HG02642 (cell line): ENCODE measurements around the gene CCT4.
A peak's percentile ranks its signal among the peaks of the same experiment; 100 is the strongest.
"Not testable (repeated sequence)": the region's sequence is repeated elsewhere in the genome, so short reads cannot be mapped to it uniquely, and the experiment has no call there.

ENCODE experiments used
- ATAC-seq: cut with Tn5 transposase; IDR thresholded peaks from one replicate; pipeline ENCODE4 v1.9.1; 2021; ENCODE audit warnings: mild to moderate bottlenecking; ENCODE audit not compliant: unreplicated experiment, poor library complexity

CCT4 gene, protein sequence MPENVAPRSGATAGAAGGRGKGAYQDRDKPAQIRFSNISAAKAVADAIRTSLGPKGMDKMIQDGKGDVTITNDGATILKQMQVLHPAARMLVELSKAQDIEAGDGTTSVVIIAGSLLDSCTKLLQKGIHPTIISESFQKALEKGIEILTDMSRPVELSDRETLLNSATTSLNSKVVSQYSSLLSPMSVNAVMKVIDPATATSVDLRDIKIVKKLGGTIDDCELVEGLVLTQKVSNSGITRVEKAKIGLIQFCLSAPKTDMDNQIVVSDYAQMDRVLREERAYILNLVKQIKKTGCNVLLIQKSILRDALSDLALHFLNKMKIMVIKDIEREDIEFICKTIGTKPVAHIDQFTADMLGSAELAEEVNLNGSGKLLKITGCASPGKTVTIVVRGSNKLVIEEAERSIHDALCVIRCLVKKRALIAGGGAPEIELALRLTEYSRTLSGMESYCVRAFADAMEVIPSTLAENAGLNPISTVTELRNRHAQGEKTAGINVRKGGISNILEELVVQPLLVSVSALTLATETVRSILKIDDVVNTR

DNA sequence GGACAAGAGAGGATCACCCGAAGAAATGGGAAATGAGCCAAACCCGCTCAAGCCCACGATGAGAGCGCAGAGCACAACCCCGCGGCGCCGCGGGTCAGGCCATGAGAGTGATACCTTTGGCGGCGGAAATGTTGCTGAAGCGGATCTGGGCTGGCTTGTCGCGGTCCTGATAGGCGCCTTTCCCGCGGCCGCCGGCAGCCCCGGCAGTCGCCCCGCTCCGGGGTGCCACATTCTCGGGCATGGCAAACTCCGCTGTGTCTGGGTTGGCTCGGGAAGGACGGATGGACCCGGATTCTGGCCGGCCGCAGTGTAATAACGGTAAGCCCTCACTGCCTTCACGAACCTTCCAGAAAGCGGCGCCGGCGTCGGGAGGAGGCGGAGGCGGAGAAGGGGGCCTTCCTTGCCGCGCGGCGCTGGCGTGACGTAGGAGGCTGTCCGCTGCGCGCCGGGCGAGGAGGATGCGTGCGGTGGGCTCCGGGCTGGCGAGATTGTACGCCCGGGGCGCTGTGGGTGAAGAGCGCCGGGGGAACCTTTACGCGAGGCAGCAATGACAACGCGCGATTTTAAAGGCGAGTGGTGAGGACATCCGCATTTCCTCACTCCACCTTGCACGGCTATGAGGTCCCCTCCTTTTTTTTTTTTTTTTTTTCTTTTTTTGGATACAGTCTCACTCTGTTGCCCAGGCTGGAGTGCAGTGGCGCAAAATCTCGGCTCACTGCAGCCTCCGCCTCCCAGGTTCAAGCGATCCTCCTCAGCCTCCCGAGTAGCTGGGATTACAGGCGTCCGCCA lies at the start of gene CCT4:
TSS of gene CCT4 (minus strand) at position 390 of the 789 bp plus-strand sequence. CDS start at position 241, 149 bp downstream.
- peak; percentile 87 for ATAC-seq

DNA sequence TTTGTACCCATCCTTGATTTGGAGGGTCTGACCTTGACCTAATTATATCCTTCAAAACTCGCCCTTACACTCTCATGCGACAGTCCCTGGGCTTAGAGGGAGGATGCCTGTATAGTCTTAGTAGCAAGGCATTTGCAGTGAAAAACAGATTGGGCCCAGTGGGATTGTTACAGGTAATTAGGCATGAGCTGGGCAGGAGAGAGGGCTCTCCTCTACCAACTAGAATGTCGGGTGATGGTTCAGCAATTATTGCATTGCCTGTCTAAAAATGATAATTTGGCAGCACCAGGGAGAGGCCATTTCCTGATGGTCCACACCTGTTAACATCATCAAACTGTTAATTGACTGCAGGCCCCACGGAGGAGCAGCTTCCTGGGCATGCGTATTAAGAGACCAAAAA lies 49.4 kb upstream of the CCT4 start:
- no peak for ATAC-seq

DNA sequence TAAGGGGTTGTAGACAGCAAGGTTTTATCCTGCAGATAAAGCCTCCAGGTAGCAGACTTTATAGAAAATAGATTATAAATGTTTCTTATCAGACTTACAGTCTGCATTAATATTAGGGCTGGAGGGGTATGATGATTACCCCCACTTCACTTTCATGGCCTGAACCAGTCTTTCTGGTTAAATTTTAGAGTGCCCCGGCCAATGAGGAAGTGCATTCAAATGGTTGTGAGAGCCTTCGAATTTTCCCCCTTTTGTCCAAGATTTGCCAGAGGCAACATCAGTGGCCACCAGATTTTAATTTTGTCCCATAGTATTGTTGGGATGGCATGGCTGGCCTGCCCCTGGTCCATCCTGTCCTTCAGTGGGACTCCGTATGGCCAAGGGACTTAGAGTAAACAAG lies 48.6 kb upstream of the CCT4 start:
- ATAC-seq = no peak

DNA sequence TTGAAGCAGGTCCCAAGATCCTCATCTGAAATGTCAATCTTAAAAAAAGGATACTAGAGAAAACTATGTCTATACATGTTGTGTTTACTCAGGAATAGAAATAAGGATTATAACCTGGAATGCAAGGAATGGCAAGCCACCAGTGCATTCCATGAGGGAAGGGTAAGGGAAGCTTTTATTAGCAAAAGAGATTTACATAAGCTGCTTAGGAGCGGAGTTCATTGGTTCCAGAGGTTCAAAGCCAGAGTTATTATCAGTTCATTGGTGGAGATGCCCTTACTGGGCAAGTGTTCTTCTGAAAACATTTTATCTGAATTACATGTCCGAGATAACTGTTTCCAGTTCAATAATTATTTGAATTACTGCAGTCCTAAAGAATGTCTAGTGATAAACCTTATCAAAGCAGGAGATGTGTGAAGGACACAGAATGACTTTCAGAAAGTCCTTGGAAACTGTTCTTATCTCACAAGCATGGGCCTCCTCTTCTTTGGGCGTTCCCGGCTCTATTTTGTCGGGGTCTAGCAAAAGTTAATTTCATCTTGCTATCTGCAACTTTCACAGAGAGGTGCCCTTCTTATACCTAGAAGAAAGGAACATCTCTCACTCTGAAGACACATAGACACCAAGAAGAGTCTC lies 40.5 kb upstream of the CCT4 start:
- ATAC-seq = no peak

DNA sequence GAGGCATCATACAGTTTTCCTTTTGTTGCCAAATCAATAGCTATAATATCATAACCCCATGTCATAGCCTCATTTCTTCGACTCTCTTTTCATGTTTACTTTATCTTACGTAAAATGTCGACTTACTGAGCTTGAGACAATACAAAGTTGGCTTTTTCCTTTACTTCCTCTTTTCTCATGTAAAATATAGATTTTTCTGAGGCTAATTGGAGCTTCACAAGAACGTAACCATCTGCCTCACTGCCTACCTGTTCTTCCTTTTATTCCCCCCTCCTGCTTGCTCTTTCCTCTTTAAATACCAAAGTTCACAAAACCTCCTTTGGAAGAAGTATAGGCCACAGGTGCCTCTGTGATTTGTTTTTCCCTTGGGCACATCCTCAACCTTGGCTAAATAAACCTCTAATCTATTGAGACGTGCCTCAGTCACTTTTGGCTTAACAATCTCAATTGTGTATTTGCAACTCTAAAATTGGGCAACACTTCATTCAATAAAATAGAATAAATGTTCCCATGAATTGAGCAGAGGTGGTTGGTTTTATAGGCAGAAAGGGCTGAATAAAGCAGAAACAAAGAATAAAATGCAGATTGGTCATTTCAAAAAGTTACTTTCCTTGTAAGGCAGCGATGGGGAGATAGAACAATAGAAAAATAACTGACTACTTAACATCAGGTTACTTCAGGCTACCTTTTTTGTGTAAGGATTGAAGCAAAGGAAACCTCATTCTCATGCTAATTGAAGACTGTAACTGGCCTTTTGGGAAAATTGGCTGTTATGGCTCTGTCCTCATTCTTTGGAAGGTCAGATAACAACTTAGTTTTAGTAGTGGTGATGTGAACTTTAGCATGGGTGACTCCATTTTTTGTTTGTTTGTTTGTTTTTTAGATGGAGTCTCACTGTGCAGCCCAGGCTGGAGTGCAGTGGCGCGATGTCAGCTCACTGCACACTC lies 38.3 kb upstream of the CCT4 start:
- no peak for ATAC-seq

DNA sequence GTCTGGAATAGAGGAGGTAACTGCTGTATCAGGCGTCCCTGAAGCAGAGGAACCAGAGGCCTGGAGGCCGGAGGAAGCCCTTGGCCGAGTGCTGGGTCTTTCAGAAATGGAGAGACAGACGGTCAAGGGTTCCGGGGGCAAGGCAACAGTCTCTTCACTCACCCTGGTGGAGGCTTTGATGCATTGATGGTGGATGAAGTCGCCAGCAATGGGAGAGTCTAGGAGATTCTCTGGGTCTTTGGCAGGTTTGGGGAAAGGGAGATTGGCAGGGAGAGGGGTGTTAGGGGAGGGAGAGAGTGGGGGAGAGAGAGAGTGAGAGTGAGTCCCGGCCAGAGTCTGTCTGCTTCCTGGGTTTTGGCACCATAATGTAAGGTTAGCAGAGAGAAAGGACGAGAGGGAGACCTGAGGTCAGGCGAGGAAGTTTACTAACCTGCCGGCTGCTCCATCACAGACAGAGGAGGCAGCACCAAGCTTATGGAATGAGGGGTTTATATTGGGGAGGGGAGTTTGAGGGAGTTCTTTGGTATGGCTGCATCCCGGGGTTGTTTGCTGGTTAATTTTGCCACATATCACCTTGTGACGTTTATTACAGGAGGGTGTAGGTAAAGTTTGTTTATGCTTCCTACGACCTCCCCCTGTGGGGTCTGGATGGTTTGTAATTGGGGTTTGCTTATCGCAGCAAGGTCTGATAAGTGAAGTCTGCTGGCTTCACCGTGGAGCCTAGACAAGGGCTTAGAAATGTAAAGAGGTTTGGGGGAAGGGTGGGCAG lies 36.6 kb upstream of the CCT4 start:
- ATAC-seq = no peak

DNA sequence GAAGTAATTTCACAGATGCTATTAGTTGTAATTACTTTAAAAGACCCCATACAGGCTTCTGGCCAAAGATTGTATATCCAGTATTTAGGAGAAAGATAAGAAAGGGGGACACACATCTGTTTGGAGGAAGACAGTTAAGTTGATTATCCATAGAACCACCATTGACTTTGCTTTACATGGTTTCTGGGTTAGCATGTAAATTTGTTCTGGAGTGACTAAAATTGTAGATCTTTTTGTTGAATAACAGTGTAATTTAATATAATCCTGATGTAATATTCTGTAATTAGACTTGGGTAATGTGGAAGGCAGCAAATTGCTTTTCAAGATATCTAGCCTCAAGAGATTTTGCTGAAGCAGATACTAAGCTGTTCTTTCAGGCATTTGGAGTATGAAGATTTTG lies 34.3 kb upstream of the CCT4 start:
- ATAC-seq = no peak

DNA sequence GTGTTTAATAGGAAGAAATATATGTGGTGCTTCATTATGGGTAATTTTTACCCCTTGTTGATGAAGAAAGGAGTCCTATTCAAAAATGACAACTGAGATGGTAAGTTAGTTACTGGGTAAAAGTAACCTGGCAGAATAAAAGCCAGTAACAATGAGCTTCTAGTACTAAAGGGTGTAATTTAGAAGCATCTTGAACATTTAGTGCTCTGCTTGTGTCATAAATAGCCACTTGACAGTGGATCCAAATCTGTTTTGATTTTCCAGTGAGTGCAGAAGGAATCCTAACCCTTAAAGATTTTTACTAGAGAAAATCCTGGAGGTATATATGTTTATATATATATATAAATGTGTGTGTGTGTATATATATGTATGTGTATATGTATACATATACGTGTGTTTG lies 32.1 kb upstream of the CCT4 start:
- no peak for ATAC-seq

DNA sequence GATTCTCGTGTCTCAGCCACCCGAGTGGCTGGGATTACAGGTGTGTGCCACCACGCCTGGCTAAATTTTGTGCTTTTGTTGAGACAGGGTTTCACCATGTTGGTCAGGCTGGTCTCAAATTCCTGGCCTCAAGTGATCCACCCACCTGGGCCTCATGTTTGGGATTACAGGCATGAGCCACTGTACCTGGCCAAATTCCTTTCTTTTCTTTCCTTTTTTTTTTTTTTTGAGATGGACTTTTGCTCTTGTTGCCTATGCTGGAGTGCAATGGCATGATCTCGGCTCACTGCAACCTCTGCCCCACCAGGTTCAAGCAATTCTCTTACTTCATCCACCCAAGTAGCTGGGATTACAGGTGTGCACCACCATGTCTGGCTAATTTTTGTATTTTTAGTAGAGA lies 26.3 kb upstream of the CCT4 start:
- not testable (repeated sequence) for ATAC-seq

DNA sequence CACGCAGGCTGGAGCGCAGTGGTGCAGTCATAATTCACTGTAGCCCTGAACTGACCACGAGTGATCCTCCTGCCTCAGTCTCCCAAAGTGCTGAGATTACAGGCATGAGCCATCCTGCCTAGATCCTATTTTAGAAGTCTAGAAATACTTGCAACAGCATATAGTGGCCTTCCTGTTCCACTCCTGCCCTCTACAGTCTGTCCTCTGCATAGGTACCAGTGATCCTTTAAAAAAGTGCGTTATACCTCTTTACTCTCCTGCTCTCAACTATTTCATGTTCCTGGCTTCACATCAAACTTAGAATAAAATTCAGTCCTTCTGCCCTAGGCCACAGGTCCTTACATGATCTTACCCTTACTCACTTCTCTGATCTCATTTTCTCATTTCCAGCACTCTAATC lies 23.1 kb upstream of the CCT4 start:
- ATAC-seq = no peak

DNA sequence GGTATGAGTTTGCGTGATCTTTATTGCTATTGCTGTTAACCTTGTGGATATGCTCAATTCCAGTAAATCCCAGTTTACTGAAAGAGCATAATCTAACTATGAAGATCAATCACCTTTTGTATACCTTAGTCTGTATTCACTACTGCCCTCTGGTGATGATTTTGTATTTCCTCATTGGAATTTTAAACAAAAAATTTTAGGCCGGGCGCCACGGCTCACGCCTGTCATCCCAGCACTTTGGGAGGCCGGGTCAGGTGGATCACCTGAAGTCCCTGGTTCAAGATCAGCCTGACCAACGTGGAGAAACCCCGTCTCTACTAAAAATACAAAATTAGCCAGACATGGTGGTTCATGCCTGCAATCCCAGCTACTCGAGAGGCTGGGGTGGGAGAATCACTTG lies 22.1 kb upstream of the CCT4 start:
- no peak for ATAC-seq

DNA sequence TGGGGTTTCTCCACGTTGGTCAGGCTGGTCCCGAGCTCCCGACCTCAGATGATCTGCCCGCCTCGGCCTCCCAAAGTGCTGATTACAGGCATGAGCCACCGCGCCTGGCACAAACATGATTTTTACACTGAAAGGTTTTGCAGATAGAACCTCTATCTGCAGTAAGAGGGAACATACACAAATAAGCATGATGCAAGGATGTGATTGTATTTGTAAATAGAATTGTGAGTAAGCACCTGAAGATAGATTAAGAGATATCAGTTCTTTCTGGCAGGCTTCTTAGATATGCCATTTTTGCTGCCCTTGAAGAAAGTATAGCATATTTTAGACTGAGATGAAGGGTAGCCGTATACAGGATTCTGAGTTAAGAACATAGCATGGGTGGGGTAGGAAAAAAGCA lies 20.7 kb upstream of the CCT4 start:
- ATAC-seq = no peak

DNA sequence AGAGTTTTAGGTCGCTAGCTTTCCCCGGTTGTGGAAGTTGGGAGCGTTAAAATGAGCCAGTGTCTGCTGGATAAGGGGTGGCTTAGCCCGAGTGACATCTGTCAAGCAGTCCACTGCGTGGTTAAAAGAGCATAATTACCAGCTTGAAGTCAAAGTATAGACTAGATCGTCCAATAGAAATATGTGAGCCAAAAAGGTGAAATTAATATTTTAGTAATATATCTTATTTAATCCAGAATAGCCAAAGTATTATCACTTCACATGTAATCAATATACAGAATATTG lies 17.7 kb upstream of the CCT4 start:
- ATAC-seq = peak; percentile 11

DNA sequence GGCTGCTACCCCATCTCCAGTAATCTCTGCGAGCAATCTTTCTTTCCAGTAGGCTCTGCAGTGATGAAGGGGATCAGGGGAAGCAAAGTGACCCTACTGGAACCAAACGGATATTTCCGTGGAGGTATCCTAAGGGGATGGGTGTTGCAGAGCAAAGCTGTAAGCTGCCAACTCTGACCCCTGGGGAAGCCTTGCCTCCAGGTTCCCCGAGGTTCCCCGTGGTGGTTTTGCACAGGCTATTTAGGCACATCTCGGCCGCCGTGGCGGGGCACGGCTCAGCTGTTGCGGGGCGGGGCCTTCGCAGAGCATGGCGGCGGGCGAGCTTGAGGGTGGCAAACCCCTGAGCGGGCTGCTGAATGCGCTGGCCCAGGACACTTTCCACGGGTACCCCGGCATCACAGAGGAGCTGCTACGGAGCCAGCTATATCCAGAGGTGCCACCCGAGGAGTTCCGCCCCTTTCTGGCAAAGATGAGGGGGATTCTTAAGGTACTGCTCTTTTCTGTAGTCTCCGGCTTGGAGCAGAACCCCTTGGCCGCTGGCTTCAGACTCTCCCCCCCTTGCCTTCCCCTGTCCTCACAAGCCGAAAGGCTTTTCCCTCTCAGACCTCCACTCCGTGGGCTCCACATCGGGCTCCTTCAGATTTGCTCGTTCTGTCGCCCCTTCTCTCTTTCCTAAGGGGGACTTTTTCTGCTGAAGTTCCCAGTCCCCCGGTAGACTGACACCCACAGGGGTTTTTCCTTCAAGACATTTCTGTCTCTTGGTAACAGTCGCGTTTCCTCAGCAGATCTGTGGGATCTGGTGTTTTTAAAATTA lies 17.1 kb upstream of the CCT4 start, which contains the start of gene COMMD1:
TSS of gene COMMD1 (plus strand) at position 303 of the 814 bp plus-strand sequence. CDS start at position 308, 5 bp downstream.
- ATAC-seq = peak; percentile 99

DNA sequence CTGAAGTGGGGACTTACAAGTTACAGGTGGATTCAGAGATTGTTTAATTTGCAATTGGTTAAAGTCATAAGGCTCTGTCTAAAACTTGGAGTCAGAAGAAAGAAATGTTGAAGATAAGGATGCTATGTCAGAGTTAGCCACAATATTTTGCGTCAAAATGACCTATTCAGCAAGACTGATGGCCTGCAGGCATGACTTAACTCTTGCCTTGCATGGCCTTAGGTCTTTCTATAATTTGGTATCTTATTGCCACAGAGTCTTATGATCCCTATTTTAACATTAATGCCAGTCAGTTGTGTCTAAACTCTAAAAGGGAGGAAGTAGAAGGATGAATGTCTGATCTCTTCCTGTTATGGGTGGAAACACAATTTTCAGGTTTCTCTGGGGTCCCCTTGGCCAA lies 11.8 kb upstream of the CCT4 start:
- no peak for ATAC-seq

DNA sequence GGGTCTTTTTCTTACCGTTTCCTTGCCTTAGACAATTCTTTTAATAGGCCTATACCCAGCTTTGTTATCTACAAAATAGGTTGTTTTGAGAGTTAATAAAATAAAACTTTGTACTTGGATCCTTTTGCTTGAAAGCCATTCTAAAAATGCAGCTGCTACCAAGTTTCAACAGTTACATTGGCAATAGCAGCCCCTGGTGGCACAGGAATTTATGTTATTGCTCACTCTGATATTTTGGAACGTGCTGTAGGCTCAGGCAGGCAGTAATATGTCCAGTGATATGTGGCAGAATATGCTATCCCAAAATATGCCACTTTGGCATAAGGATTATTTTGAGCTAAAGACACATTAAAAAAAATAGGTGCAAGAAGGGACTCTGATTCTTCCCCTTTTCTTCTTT lies 10.4 kb upstream of the CCT4 start:
- no peak for ATAC-seq

DNA sequence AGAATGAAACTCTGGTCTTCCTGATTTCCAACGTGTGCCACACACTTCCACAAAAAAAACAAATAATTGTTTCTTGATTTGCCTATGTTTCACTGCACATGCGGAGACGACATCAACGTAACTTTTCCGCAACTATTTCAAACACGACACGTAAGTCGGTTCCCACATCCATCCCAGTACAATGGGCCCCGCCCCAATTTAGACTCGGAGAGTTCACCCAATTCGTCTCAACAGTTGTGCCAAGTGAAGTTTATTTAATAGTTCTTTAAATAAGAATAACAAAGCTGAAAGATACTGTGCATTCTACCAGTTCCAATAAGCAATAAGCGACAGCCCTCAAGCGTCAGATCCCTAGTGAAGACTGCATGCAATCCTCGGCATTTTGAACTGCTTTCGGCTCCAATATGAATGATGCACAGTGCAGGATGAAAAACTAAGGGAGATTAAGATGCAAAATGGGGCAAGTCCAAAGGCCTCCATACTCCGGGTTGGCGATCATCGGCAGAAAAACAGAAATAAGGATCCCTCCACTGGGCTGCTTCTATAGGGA lies 664 bp downstream of the CCT4 start:
- ATAC-seq = no peak
